Activated CD4-positive, alpha-beta T cell treated with anti-CD3 and anti-CD28 coated beads, Interleukin-10, Interleukin-2, amounts not matched to agents 100 ng/mL and 50 ng/mL, durations not matched to agents 16 hours and 8 hours (primary cell): ENCODE measurements around the gene SCUBE3.

Experiments
- DNase-seq: peaks from one replicate; pipeline ENCODE4 v3.0.0-alpha.2; 2020

Gene SCUBE3

DNA sequence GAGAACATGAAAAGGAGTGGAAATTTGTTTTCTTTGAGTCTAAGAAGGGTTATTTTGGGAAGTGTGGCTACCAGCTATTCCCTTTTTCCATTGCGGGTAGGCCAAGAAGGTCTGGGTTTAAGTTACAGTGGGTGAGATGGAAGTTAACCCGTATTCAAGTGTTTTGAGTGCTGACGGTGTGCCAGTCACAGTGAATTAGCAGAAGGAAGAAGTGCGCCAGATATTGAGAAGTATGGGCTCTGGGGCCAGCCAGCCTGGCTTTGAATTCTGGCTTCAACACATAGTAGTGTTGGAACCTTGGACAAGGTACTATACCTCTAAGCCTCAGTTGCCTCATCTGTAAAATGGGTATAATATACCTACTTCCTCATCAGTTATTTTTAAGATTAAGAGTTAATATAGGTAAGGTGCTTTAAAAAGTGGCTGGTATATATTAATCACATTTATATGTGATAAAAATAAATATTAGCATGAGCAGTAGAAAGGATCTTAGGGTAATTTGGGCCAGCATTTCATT, 62.0 kb downstream of the SCUBE3 start:
- no peak for DNase-seq

GRCh38 chr6:35278708-35279107, 65.0 kb downstream of the SCUBE3 start:
- no peak for DNase-seq

- no peak for DNase-seq
Measured at GRCh38 chr6:35280903-35281302, 67.1 kb downstream of the SCUBE3 start.

GRCh38 chr6:35282472-35282871, 68.7 kb downstream of the SCUBE3 start:
- DNase-seq, result peak; percentile 19

DNA sequence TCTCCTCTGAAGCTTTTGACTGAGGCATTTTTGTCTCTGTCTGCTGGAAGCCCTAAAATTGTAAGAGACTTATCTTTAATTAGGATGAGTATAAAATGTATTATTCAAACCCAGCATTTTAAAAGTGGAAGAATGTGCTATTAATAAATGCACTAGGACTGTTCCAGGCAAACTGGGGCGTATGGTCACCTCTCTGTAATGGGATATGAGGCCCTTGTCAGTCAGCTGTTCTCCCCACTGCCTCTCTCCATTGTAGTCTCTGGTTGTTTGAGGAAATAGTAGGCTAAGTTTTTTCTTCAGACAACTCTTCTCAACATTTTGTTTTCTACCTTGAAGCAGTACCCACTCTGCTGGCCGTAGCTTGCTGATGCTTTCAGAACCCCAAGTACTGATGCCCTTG, 69.6 kb downstream of the SCUBE3 start:
- no peak for DNase-seq

GRCh38 chr6:35287671-35288396, 74.1 kb downstream of the SCUBE3 start:
- DNase-seq, result no peak

GRCh38 chr6:35288834-35289233, 75.1 kb downstream of the SCUBE3 start:
- DNase-seq, result no peak

- DNase-seq, result no peak
Measured at GRCh38 chr6:35291491-35291890, 77.7 kb downstream of the SCUBE3 start.

- DNase-seq, result no peak
Measured at GRCh38 chr6:35292494-35292893, 78.7 kb downstream of the SCUBE3 start.

GRCh38 chr6:35293681-35294080, 79.9 kb downstream of the SCUBE3 start:
- DNase-seq, result no peak

- peak; percentile 66 for DNase-seq
Measured at GRCh38 chr6:35294308-35294945, 80.7 kb downstream of the SCUBE3 start.

DNA sequence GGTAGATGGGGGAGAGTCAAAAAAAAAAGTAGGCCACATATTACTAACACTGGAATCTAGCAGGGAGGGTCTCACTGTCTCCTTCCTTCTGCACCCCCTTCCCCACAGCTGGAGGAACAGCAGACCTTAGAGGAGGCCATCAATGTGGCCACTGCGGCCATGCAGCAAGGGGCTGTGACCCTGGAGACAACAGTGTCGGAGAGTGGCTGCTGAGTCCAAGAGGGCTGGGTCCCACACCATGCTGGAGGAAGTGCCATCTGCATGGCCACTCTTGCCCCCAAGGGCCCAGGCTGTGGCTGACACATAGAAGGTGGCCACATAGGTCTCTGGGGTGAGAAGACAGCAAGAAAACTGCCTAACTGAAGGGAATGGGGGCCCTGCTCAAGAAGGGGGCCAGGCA, 81.3 kb downstream of the SCUBE3 start:
- DNase-seq, result no peak

- no peak for DNase-seq
Measured at GRCh38 chr6:35295521-35296315, 82.0 kb downstream of the SCUBE3 start.

- no peak for DNase-seq
Measured at GRCh38 chr6:35296931-35297600, 83.3 kb downstream of the SCUBE3 start.

DNA sequence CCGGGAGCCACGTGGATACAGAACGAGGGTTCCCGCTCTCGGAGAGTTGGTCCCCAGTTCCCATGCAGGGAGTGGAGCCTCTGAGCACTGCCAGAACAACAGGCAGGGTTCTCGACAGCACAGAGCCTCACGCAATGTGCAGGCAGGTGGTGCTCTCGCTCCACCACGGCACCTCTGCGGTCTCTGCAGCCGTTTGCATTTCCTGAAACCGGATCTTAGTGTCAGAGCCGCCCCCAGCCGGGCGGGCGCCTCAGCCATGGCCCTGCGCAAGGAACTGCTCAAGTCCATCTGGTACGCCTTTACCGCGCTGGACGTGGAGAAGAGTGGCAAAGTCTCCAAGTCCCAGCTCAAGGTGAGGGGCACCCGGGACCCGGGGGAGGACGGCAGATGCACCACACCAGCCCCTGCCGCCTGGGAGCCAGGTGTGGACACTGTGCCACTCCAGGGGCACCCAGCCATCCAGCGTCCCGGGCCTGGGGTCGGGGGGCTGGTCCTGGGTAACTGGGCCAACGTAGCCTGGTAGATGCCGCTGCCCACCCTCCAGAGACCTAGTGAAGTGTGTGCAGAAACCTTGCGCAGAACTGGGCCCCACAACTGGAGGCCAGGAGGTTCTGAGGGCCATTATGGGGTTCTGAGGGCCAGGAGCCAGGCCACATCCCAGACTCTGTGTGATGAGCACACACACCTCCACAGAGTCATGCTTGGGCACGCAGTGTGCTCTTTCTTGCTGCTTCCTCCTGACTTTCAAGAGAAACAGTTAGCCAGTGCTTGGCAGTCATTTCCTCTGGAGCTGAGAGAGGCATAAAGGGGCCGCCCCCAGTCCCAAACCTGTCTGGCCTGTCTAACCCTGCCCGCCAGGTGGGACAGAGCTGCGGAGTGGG, 84.1 kb downstream of the SCUBE3 start, which contains the start of gene DEF6:
TSS of gene DEF6 (plus strand) at position 218 of the 881 bp plus-strand sequence. CDS start at position 257, 39 bp downstream.
- DNase-seq, result peak; percentile 96

DNA sequence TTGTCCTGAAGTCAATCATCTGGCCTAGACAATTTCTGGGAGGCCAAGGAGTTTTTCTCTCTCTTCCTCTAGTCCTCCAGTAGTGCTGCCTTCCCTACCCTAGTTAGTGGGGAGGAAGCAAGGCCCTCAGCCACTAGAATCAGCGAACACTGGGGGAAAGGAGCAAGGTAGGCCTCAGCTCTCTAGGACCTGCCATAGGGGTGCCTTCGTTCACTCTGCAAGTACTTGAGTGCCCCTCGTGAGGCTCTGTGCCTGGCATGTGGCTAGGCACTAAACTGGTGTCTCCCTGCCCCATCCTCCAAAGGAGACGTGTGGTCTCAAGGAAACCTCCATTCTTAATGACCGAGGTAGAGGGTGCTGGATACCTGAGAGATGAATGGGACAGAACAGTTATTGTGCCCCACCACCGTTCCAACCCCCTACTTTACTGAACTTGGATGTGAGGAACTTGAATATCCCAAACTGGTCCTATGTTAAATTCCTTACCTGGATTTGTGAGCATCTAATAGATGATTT, 84.9 kb downstream of the SCUBE3 start:
- peak; percentile 44 for DNase-seq

DNA sequence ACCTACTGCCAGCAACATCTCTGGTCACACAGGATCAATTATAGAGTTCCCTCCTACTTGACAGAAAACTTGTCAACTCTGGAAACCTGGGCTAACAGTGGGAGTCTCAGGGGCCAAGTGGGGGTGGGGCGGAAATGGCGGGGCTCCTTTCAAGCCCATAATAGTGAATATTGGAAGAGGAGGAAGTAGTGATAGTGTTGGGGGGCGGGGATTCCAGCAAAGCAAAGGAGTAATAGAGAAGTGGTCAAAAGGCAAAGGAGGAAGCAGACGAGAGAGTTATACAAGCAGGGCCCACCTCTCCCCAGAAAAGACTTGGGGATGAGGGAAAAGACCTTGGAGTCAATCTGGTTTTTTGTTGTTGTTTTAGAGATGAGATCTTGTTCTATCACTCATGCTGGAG, 85.9 kb downstream of the SCUBE3 start:
- DNase-seq, result peak; percentile 46

DNA sequence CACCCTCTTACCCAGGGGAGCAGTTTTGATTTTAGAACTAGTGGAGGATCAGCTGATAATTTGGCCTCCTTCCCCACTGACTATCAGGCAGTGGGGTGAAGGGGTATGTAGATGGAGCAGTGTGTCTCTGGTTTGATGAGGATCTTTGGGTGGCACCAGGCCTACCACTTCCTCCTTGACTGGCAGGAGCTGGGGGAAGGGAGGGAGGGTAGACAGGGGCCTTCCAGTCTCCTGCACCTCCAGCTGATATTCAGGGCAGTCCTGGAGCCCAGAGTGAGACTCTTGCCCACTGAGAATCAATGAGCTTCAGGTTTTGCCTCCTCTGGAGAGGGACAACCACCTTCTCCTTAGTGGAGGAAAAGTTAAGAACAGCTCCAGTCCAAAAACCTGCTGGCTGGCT, 87.1 kb downstream of the SCUBE3 start:
- DNase-seq, result peak; percentile 72
